ENCODE results near the gene ENAM.

Gene ENAM

GRCh38 chr4:70667740-70668535, 39.4 kb downstream of the ENAM start:
- no peak for FAIRE-seq
- TF ChIP-seq, protein P1, sequence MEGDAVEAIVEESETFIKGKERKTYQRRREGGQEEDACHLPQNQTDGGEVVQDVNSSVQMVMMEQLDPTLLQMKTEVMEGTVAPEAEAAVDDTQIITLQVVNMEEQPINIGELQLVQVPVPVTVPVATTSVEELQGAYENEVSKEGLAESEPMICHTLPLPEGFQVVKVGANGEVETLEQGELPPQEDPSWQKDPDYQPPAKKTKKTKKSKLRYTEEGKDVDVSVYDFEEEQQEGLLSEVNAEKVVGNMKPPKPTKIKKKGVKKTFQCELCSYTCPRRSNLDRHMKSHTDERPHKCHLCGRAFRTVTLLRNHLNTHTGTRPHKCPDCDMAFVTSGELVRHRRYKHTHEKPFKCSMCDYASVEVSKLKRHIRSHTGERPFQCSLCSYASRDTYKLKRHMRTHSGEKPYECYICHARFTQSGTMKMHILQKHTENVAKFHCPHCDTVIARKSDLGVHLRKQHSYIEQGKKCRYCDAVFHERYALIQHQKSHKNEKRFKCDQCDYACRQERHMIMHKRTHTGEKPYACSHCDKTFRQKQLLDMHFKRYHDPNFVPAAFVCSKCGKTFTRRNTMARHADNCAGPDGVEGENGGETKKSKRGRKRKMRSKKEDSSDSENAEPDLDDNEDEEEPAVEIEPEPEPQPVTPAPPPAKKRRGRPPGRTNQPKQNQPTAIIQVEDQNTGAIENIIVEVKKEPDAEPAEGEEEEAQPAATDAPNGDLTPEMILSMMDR (IDR thresholded peaks at IDR 0.05; ENCODE audit: insufficient read depth, missing control alignments): no peak
- no peak for DNase-seq (ENCODE audit: insufficient read length, low spot score)

DNA sequence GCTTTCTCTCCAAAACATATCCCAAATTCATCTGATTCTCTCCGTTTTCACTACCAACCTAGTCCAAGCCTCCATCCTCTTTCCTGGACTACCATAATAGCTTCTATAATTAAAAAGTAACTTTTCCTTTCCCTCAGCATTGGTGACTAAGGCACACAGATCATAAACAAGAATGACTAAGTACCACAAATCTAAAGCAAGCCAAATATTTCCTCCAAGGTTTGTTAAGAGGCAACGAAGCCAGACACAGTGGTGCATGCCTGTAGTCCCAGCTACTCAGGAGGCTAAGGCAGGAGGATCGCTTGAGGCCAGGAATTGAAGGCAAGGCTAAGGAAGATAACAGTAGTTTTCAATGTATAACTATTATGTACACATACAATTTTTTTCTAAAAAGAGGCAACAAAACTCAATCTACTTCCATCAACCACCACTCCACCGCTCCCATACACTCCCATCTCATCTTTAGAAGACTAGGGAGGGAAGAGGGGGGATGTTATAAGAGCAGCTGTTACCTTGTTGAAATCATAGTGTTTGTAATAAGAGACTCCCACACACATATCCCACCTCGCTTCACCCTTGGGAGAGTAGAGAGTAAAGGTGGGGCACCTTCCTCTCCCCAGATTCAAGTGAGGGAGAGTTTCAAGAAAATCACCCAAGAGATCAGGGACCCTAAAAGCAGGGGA, 41.9 kb downstream of the ENAM start:
- FAIRE-seq (no peak), DNase-seq (ENCODE audit: insufficient read length, low spot score) (no peak)
- TF ChIP-seq, protein P1 (IDR thresholded peaks at IDR 0.05; ENCODE audit: insufficient read depth, missing control alignments): no peak

DNA sequence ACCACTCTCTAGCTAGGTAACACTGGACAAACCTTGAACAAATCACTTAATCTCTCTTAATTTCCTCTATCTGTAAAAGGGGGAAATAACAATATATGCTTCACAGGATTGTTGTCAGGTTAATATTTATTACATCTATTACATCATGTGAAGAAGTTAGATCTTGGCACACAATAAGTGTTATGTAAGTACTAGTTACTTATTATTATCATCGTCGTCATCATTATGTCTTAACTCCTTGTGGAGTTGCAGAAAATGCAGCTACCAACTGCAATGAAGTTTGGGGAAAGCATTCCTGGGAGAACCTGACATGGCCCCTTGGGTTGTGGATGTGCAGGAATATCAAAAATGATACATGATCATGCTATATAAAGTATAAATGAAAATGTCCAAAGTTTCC, 42.5 kb downstream of the ENAM start:
- TF ChIP-seq, protein P1 (IDR thresholded peaks at IDR 0.05; ENCODE audit: insufficient read depth, missing control alignments): no peak
- DNase-seq (ENCODE audit: insufficient read length, low spot score) (no peak), FAIRE-seq (no peak)

DNA sequence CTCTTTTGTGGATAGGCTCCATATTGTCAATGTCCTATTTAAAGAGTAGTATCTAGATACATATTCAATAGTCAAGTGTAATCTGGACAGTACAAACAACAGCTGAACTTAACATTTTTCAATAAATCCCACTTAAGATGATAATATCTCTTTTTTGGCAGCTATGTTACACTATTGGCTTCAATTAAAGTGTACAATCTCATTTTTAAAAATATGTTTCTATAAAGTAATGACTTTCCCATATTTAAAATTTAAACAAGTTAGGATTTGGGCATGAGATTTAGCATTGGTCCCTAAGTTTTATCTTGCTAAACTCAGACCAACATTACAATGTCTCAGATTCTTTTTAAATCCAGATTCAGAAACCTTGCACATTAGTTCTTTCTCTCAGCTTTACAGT, 45.6 kb downstream of the ENAM start:
- DNase-seq (ENCODE audit: insufficient read length, low spot score) (no peak), FAIRE-seq (no peak)
- TF ChIP-seq, protein P1 (IDR thresholded peaks at IDR 0.05; ENCODE audit: insufficient read depth, missing control alignments): no peak

DNA sequence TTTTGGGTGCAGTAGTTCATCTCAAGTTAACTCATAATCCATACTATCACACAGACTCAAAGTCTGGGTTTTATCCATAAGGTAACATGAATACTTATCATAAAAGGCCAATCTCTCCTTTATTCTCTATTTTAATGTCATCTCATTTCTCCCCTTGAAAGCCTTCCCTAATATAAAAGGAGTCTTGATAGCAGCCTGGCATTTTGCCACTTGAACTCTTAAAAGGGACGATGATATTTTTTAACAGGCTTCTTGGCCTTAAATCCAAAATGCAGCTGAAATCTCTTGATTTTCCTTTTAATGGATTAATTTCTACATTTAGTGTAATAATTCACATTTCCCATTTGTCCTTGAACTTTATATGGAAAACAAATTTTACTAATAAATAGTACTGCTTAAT, 46.2 kb downstream of the ENAM start:
- TF ChIP-seq, protein P1 (IDR thresholded peaks at IDR 0.05; ENCODE audit: insufficient read depth, missing control alignments): no peak
- FAIRE-seq (no peak), DNase-seq (ENCODE audit: insufficient read length, low spot score) (no peak)

DNA sequence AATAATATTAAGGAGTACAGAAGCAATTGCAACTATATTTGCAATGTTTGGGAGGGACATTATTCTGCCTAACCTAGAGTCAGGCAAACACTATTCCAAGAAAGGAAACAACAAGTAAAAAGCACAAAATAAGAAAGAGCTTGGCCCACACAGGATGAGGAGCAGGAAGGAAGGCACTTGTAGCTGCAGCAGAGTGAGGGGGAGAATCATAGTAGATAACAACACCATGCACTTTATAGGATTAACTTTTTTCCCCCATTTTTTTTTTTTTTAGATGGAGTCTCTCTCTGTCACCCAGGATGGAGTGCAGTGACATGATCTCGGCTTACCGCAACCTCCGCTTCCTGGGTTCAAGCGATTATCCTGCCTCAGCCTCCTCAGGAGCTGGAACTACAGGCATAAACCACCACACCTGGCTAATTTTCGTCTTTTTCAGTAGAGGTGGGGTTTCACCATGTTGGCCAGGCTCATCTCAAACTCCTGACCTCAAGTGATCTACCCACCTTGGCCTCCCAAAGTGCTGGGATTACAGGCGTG, 48.1 kb downstream of the ENAM start:
- DNase-seq (ENCODE audit: insufficient read length, low spot score): no peak
- no peak for FAIRE-seq
- TF ChIP-seq, protein P1 (IDR thresholded peaks at IDR 0.05; ENCODE audit: insufficient read depth, missing control alignments): no peak

All from D721Med (cell line).